ENCODE data around the gene SCIN.

DNA sequence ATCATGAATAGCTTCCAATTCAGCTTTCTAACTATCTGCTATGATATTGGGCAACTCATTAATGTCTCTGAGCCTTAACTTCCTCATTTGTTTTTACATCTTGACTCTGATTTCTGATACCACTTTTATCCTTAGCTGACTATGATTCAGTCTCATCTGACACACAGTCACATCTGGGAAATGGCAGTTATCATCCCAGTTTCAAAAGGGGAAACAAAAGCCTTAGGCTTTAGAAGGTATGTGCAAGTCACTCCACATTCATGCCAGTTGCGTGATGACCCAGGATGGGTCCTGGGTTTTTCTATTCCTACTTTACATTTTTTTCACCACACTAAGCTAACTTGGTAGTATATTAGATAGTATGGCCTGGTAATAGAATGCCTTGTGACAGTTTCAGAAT lies 12.7 kb downstream of the SCIN start:
- TF ChIP-seq MXI1 (conservative IDR thresholded peaks at IDR 0.05; ENCODE audit: poor library complexity, severe bottlenecking) = no peak
- TF ChIP-seq, protein P1, sequence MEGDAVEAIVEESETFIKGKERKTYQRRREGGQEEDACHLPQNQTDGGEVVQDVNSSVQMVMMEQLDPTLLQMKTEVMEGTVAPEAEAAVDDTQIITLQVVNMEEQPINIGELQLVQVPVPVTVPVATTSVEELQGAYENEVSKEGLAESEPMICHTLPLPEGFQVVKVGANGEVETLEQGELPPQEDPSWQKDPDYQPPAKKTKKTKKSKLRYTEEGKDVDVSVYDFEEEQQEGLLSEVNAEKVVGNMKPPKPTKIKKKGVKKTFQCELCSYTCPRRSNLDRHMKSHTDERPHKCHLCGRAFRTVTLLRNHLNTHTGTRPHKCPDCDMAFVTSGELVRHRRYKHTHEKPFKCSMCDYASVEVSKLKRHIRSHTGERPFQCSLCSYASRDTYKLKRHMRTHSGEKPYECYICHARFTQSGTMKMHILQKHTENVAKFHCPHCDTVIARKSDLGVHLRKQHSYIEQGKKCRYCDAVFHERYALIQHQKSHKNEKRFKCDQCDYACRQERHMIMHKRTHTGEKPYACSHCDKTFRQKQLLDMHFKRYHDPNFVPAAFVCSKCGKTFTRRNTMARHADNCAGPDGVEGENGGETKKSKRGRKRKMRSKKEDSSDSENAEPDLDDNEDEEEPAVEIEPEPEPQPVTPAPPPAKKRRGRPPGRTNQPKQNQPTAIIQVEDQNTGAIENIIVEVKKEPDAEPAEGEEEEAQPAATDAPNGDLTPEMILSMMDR (IDR thresholded peaks at IDR 0.05; ENCODE audit: poor library complexity, severe bottlenecking) = no peak
- no peak for TF ChIP-seq EZH2 (IDR thresholded peaks at IDR 0.05; ENCODE audit: borderline replicate concordance, insufficient read depth, low read length, poor library complexity, severe bottlenecking)
- TF ChIP-seq, protein P2, sequence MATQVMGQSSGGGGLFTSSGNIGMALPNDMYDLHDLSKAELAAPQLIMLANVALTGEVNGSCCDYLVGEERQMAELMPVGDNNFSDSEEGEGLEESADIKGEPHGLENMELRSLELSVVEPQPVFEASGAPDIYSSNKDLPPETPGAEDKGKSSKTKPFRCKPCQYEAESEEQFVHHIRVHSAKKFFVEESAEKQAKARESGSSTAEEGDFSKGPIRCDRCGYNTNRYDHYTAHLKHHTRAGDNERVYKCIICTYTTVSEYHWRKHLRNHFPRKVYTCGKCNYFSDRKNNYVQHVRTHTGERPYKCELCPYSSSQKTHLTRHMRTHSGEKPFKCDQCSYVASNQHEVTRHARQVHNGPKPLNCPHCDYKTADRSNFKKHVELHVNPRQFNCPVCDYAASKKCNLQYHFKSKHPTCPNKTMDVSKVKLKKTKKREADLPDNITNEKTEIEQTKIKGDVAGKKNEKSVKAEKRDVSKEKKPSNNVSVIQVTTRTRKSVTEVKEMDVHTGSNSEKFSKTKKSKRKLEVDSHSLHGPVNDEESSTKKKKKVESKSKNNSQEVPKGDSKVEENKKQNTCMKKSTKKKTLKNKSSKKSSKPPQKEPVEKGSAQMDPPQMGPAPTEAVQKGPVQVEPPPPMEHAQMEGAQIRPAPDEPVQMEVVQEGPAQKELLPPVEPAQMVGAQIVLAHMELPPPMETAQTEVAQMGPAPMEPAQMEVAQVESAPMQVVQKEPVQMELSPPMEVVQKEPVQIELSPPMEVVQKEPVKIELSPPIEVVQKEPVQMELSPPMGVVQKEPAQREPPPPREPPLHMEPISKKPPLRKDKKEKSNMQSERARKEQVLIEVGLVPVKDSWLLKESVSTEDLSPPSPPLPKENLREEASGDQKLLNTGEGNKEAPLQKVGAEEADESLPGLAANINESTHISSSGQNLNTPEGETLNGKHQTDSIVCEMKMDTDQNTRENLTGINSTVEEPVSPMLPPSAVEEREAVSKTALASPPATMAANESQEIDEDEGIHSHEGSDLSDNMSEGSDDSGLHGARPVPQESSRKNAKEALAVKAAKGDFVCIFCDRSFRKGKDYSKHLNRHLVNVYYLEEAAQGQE (IDR thresholded peaks at IDR 0.05; ENCODE audit: borderline replicate concordance) = no peak
- no peak for TF ChIP-seq RAD21 (conservative IDR thresholded peaks at IDR 0.05)
- no peak for TF ChIP-seq POLR2AphosphoS5 (IDR thresholded peaks at IDR 0.05)
- TF ChIP-seq TAF1 (IDR thresholded peaks at IDR 0.05; ENCODE audit: low read depth) = no peak
- TF ChIP-seq SMC3 (conservative IDR thresholded peaks at IDR 0.05; ENCODE audit: poor library complexity) = no peak

All from neural cell (in vitro differentiated cells).